Fibroblast of lung (primary cell): ENCODE results near the gene ZNF436. TPM values are rescaled to one million over a fixed set of nuclear protein-coding genes. Genes with fewer than 3 reads are reported as not detected.

Source experiments
- DNase-seq, 2 donors: peaks; one replicate each; pipeline versions ENCODE4 v3.0.0 to v3.0.0-alpha.2; 2010; ENCODE audit warnings: low read depth in 2 of 2
- H2AFZ ChIP-seq: 2 replicates; pipeline ENCODE4 v1.5.1; 2012; ENCODE audit warnings: low read length, control low read depth, inconsistent platforms
- H3K27ac ChIP-seq: 2 replicates; pipeline ENCODE4 v1.5.1; 2011; ENCODE audit warnings: low read length, control low read depth; ENCODE audit not compliant: insufficient read depth
- H3K27me3 ChIP-seq: 2 replicates; pipeline ENCODE4 v1.5.1; 2011; ENCODE audit warnings: mild to moderate bottlenecking, low read length; ENCODE audit not compliant: control insufficient read depth, insufficient read depth
- H3K36me3 ChIP-seq: 2 replicates; pipeline ENCODE4 v1.5.1; 2011; ENCODE audit warnings: low read length; ENCODE audit not compliant: control insufficient read depth, insufficient read depth
- H3K4me1 ChIP-seq: 2 replicates; pipeline ENCODE4 v1.5.1; 2011; ENCODE audit warnings: low read length; ENCODE audit not compliant: control insufficient read depth, insufficient read depth; ENCODE audit errors: extremely low read depth
- H3K4me2 ChIP-seq: 2 replicates; pipeline ENCODE4 v1.5.1; 2011; ENCODE audit warnings: low read length, control low read depth; ENCODE audit not compliant: insufficient read depth; ENCODE audit errors: extremely low read depth
- H3K4me3 ChIP-seq, 4 experiments: fragments of 200-600 bp in 1 of 4; sonication (generic) in 1 of 4; replicated peaks in 1 of 4; 2 replicates each; pipeline ENCODE4 v1.5.1; 2011 to 2016; ENCODE audit warnings: low read length in 4 of 4, low read depth in 3 of 4, mild to moderate bottlenecking in 3 of 4, control low read depth in 2 of 4, inconsistent platforms in 1 of 4, mixed read lengths in 1 of 4; ENCODE audit not compliant: insufficient read depth in 1 of 4; ENCODE audit errors: control extremely low read depth in 1 of 4
- H3K79me2 ChIP-seq: 2 replicates; pipeline ENCODE4 v1.5.1; 2012; ENCODE audit warnings: mild to moderate bottlenecking, low read length, inconsistent platforms; ENCODE audit not compliant: control insufficient read depth, insufficient read depth
- H3K9ac ChIP-seq: 2 replicates; pipeline ENCODE4 v1.5.1; 2011; ENCODE audit warnings: mild to moderate bottlenecking, low read length, control low read depth; ENCODE audit not compliant: insufficient read depth
- H3K9me3 ChIP-seq: 2 replicates; pipeline ENCODE4 v1.5.1; 2012; ENCODE audit warnings: low read depth, low read length; ENCODE audit not compliant: control insufficient read depth, insufficient read depth
- H4K20me1 ChIP-seq: 2 replicates; pipeline ENCODE4 v1.5.1; 2011; ENCODE audit warnings: low read length; ENCODE audit not compliant: control insufficient read depth, insufficient read depth; ENCODE audit errors: extremely low read depth
- EZH2 ChIP-seq: IDR thresholded peaks from 2 replicates; pipeline ENCODE4 v1.5.1; 2012; ENCODE audit warnings: low read length, control low read depth, mild to moderate bottlenecking; ENCODE audit errors: missing control alignments
- polyA plus RNA-seq, 2 donors: library from polyadenylated mRNA; depleted of rRNA in 1 of 2; stranded (reverse) in 1 of 2; unstranded in 1 of 2; fragments of >200 nt; gene quantifications; 2 replicates each; pipeline ENCODE4 v1.2.1, GENCODE V29; 2011 to 2012; ENCODE audit warnings: missing spikeins in 1 of 2
- total RNA-seq: library from RNA; depleted of rRNA; stranded (reverse); fragments of >200 nt; gene quantifications from 2 replicates; pipeline ENCODE4 v1.2.1, GENCODE V29; 2014
- TF ChIP-seq, protein P1 (sequence below), 2 donors: IDR thresholded peaks in 1 of 2; conservative IDR thresholded peaks in 1 of 2; 1 replicate in 1 of 2; 2 replicates in 1 of 2; pipeline ENCODE4 v1.5.1; 2011 to 2012; ENCODE audit warnings: low read length in 2 of 2, control low read depth in 1 of 2, inconsistent platforms in 1 of 2, low read depth in 1 of 2, mild to moderate bottlenecking in 1 of 2

ZNF436 gene
- total and polyA plus RNA-seq, 2 donors (not counting 1 experiment from before 2014, with no cell fraction given), result 11.9 to 31.5 TPM

DNA sequence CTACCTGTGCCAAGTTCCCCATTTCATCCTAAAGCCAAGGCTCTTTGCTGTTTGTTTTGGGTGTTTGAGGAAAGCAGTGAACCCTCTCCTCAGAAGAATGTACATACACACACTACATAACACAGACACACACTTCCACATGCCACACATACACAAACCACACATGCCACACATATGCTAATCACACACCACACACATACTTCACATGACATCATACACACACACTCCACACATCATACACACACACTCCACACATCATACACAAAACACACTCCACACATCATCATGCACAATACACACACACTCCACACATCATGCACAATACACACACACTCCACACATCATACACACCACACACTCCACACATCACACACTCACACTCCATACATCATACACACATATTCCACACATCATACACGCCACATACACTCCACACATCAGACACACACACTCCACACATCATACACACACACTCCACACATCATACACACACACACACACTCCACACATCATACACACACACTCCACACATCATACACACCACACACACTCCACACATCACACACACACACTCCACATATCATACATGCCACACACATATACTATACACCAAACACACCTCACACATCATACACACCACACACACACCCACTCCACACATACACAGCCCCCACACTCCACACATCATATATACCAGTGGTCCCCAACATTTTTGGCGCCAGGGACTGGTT lies 22.7 kb upstream of the ZNF436 start:
- Histone ChIP-seq H3K4me3 (no peak overlapping the region), H3K4me1 (peaks cover 15% of the 10 kb centered on the region), H3K36me3 (no peaks in the 10 kb centered on the region), H4K20me1 (no peaks in the 10 kb centered on the region), H3K4me2 (no peak overlapping the region), H3K27me3 (no peaks in the 10 kb centered on the region), H2AFZ (no peak overlapping the region), H3K9ac (no peak overlapping the region), H3K27ac (no peak overlapping the region), H3K9me3 (no peaks in the 10 kb centered on the region), H3K79me2 (no peaks in the 10 kb centered on the region)
- DNase-seq, result no peak
- TF ChIP-seq, protein P1, sequence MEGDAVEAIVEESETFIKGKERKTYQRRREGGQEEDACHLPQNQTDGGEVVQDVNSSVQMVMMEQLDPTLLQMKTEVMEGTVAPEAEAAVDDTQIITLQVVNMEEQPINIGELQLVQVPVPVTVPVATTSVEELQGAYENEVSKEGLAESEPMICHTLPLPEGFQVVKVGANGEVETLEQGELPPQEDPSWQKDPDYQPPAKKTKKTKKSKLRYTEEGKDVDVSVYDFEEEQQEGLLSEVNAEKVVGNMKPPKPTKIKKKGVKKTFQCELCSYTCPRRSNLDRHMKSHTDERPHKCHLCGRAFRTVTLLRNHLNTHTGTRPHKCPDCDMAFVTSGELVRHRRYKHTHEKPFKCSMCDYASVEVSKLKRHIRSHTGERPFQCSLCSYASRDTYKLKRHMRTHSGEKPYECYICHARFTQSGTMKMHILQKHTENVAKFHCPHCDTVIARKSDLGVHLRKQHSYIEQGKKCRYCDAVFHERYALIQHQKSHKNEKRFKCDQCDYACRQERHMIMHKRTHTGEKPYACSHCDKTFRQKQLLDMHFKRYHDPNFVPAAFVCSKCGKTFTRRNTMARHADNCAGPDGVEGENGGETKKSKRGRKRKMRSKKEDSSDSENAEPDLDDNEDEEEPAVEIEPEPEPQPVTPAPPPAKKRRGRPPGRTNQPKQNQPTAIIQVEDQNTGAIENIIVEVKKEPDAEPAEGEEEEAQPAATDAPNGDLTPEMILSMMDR (conservative IDR thresholded peaks at IDR 0.05 in 1 of 2, IDR thresholded peaks at IDR 0.05 in 1 of 2; ENCODE audit: low read depth in 1 of 2, low read length in 2 of 2), result no peak
- peak; percentile 24 for TF ChIP-seq EZH2

- no peak overlapping the region for H3K4me2 ChIP-seq
- H3K9ac ChIP-seq, result no peak overlapping the region
- H3K9me3 ChIP-seq, result no peaks in the 10 kb centered on the region
- H2AFZ ChIP-seq, result no peak overlapping the region
- no peaks in the 10 kb centered on the region for H4K20me1 ChIP-seq
- peaks cover 10% of the 10 kb centered on the region for H3K4me1 ChIP-seq
- H3K36me3 ChIP-seq, result no peaks in the 10 kb centered on the region
- TF ChIP-seq, protein P1 (conservative IDR thresholded peaks at IDR 0.05 in 1 of 2, IDR thresholded peaks at IDR 0.05 in 1 of 2; ENCODE audit: low read depth in 1 of 2, low read length in 2 of 2), result no peak
- no peak for TF ChIP-seq EZH2
- no peak overlapping the region for H3K27ac ChIP-seq
- no peak overlapping the region for H3K4me3 ChIP-seq
- H3K79me2 ChIP-seq, result no peaks in the 10 kb centered on the region
- no peak for DNase-seq
- H3K27me3 ChIP-seq, result no peaks in the 10 kb centered on the region
Observed at GRCh38 chr1:23389837-23390321, 20.2 kb upstream of the ZNF436 start.

GRCh38 chr1:23387494-23387893 lies 17.9 kb upstream of the ZNF436 start:
- Histone ChIP-seq H3K4me3 (no peak overlapping the region), H3K4me1 (no peaks in the 10 kb centered on the region), H3K36me3 (no peaks in the 10 kb centered on the region), H3K27me3 (no peaks in the 10 kb centered on the region), H3K9ac (no peak overlapping the region), H3K9me3 (no peaks in the 10 kb centered on the region), H3K27ac (no peak overlapping the region), H3K4me2 (no peak overlapping the region), H3K79me2 (no peaks in the 10 kb centered on the region), H2AFZ (no peak overlapping the region), H4K20me1 (no peaks in the 10 kb centered on the region)
- no peak for TF ChIP-seq EZH2
- TF ChIP-seq, protein P1 (conservative IDR thresholded peaks at IDR 0.05 in 1 of 2, IDR thresholded peaks at IDR 0.05 in 1 of 2; ENCODE audit: low read depth in 1 of 2, low read length in 2 of 2), result no peak
- no peak for DNase-seq
